Activated CD8-positive, alpha-beta T cell treated with anti-CD3 and anti-CD28 coated beads for 36 hours (primary cell): ENCODE measurements around the gene GNB1L. TPM values are rescaled to one million over a fixed set of nuclear protein-coding genes. Genes with fewer than 3 reads are reported as not detected.
A peak's percentile ranks its signal among the peaks of the same experiment; 100 is the strongest.

Experiments
- ATAC-seq: fragments of 200-7000 bp; cut with Tn5 transposase; one replicate; pipeline ENCODE4 v1.10.0; 2021; ENCODE audit warnings: mild to moderate bottlenecking, moderate library complexity
- CTCF ChIA-PET: fragments of 350-600 bp; sonication (Branson Sonifier 250); formaldehyde crosslinking; loops from one replicate; lab custom pipeline; 2021; ENCODE audit warnings: antibody characterized with exemption; lab: Charles Lee
- POLR2A ChIA-PET: fragments of 350-600 bp; sonication (Branson Sonifier 250); formaldehyde crosslinking; loops from one replicate; lab custom pipeline; 2021; ENCODE audit warnings: antibody characterized with exemption; lab: Charles Lee
- DNase-seq: peaks from one replicate; pipeline ENCODE4 v3.0.0-alpha.2; 2020
- H3K27ac Mint-ChIP-seq: one replicate; pipeline ENCODE4 v1.8.0; 2021; ENCODE audit warnings: mild to moderate bottlenecking, mixed read lengths
- H3K27me3 Mint-ChIP-seq: one replicate; pipeline ENCODE4 v1.8.0; 2021; ENCODE audit warnings: mixed read lengths
- H3K36me3 Mint-ChIP-seq: one replicate; pipeline ENCODE4 v1.8.0; 2021; ENCODE audit warnings: low read depth, mixed read lengths
- H3K4me1 Mint-ChIP-seq: one replicate; pipeline ENCODE4 v1.8.0; 2021; ENCODE audit warnings: low read depth, mixed read lengths
- H3K4me3 Mint-ChIP-seq: one replicate; pipeline ENCODE4 v1.8.0; 2021; ENCODE audit warnings: mild to moderate bottlenecking, moderate library complexity, mixed read lengths
- H3K9me3 Mint-ChIP-seq: one replicate; pipeline ENCODE4 v1.8.0; 2021; ENCODE audit warnings: mixed read lengths
- intact Hi-C: fragments of 100-400 bp; cut with micrococcal nuclease; formaldehyde crosslinking; loops from one replicate; pipeline ENCODE4 v1.10.0; 2022
- total RNA-seq, 2 experiments: library from RNA; stranded (reverse); gene quantifications; one replicate each; pipeline ENCODE4 v1.2.3, GENCODE V29; 2021
- TF ChIP-seq, protein P1 (sequence below): fragments of 200-600 bp; IDR thresholded peaks from one replicate; pipeline ENCODE4 v1.8.0; 2022; ENCODE audit warnings: antibody characterized with exemption, mild to moderate bottlenecking

Gene GNB1L
- total RNA-seq, 2 experiments from 2014 or later: 16.2 to 17.4 TPM

GRCh38 chr22:19821523-19822300 is 33.0 kb downstream of the GNB1L start:
- intact Hi-C loops: no loop called here
- Mint-ChIP-seq H3K36me3 (no peaks in the 10 kb centered on the region), H3K27me3 (no peaks in the 10 kb centered on the region), H3K4me3 (no peak overlapping the region), H3K27ac (no peak overlapping the region), H3K4me1 (no peaks in the 10 kb centered on the region), H3K9me3 (no peaks in the 10 kb centered on the region)
- ChIA-PET CTCF (interaction anchor here (1.9 kb wide), 1 partner anchor 88 kb away, joined by 5 read pairs; no protein-coding TSS in a partner anchor), POLR2A (no interaction called here)
- ATAC-seq: no peak
- no peak for DNase-seq
- TF ChIP-seq, protein P1, sequence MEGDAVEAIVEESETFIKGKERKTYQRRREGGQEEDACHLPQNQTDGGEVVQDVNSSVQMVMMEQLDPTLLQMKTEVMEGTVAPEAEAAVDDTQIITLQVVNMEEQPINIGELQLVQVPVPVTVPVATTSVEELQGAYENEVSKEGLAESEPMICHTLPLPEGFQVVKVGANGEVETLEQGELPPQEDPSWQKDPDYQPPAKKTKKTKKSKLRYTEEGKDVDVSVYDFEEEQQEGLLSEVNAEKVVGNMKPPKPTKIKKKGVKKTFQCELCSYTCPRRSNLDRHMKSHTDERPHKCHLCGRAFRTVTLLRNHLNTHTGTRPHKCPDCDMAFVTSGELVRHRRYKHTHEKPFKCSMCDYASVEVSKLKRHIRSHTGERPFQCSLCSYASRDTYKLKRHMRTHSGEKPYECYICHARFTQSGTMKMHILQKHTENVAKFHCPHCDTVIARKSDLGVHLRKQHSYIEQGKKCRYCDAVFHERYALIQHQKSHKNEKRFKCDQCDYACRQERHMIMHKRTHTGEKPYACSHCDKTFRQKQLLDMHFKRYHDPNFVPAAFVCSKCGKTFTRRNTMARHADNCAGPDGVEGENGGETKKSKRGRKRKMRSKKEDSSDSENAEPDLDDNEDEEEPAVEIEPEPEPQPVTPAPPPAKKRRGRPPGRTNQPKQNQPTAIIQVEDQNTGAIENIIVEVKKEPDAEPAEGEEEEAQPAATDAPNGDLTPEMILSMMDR: no peak

- ChIA-PET CTCF (interaction anchor here (1.9 kb wide), 1 partner anchor 89 kb away, joined by 5 read pairs; no protein-coding TSS in a partner anchor), POLR2A (no interaction called here)
- DNase-seq (no peak), ATAC-seq (peak; percentile 30)
- Mint-ChIP-seq H3K9me3 (no peaks in the 10 kb centered on the region), H3K4me1 (no peaks in the 10 kb centered on the region), H3K27me3 (no peaks in the 10 kb centered on the region), H3K4me3 (no peak overlapping the region), H3K27ac (no peak overlapping the region), H3K36me3 (no peaks in the 10 kb centered on the region)
- intact Hi-C loops: no loop called here
- TF ChIP-seq, protein P1: no peak
Measured at GRCh38 chr22:19820880-19821522, 33.7 kb downstream of the GNB1L start.

GRCh38 chr22:19819911-19820879 is 34.5 kb downstream of the GNB1L start:
- CTCF ChIA-PET: interaction anchor here (0.6 to 1.9 kb wide), 2 partner anchors 12 to 90 kb away, joined by 3 to 5 read pairs; no protein-coding TSS in a partner anchor
- intact Hi-C loops: no loop called here
- Mint-ChIP-seq H3K4me1 (no peaks in the 10 kb centered on the region), H3K4me3 (no peak overlapping the region), H3K27me3 (no peaks in the 10 kb centered on the region), H3K9me3 (no peaks in the 10 kb centered on the region), H3K36me3 (no peaks in the 10 kb centered on the region), H3K27ac (no peak overlapping the region)
- ATAC-seq: no peak
- DNase-seq: no peak
- POLR2A ChIA-PET: no interaction called here
- TF ChIP-seq, protein P1: no peak

- ATAC-seq: no peak
- no peaks in the 10 kb centered on the region for H3K36me3 Mint-ChIP-seq
- no peak overlapping the region for H3K27ac Mint-ChIP-seq
- ChIA-PET CTCF (interaction anchor here (0.6 to 1.9 kb wide), 2 partner anchors 13 to 91 kb away, joined by 3 to 5 read pairs; no protein-coding TSS in a partner anchor), POLR2A (no interaction called here)
- intact Hi-C loops: no loop called here
- H3K4me3 Mint-ChIP-seq: no peak overlapping the region
- no peaks in the 10 kb centered on the region for H3K27me3 Mint-ChIP-seq
- no peaks in the 10 kb centered on the region for H3K4me1 Mint-ChIP-seq
- no peak for DNase-seq
- H3K9me3 Mint-ChIP-seq: no peaks in the 10 kb centered on the region
- TF ChIP-seq, protein P1: no peak
Measured at GRCh38 chr22:19819208-19819910, 35.3 kb downstream of the GNB1L start.
